Smooth muscle cell (in vitro differentiated cells): Measurements from ENCODE around the gene CTNS. TPM values are rescaled to one million over a fixed set of nuclear protein-coding genes. Genes with fewer than 3 reads are reported as not detected.

ENCODE experiments used
- DNase-seq: peaks from one replicate; lab custom pipeline; 2025; ENCODE audit not compliant: unreplicated experiment; lab: John Stamatoyannopoulos, UW
- H2AFZ ChIP-seq: fragments of 200-600 bp; sonication (generic); 2 replicates; pipeline ENCODE4 v1.6.0; 2016; ENCODE audit warnings: antibody characterized with exemption, low read depth, mild to moderate bottlenecking
- H3F3A ChIP-seq: fragments of 200-600 bp; sonication (generic); 2 replicates; pipeline ENCODE4 v1.6.0; 2017; ENCODE audit warnings: antibody characterized with exemption, low read depth
- H3K27ac ChIP-seq: fragments of 200-600 bp; sonication (generic); 2 replicates; pipeline ENCODE4 v1.5.1; 2016; ENCODE audit warnings: low read depth, mild to moderate bottlenecking
- H3K27me3 ChIP-seq: fragments of 200-600 bp; sonication (generic); 2 replicates; pipeline ENCODE4 v1.6.1; 2016; ENCODE audit warnings: low read depth, mild to moderate bottlenecking
- H3K36me3 ChIP-seq: fragments of 200-600 bp; sonication (generic); 2 replicates; pipeline ENCODE4 v1.5.1; 2016; ENCODE audit warnings: low read depth
- H3K4me1 ChIP-seq: fragments of 200-600 bp; sonication (generic); 2 replicates; pipeline ENCODE4 v1.5.1; 2016; ENCODE audit warnings: low read depth
- H3K4me2 ChIP-seq: fragments of 200-600 bp; sonication (generic); 2 replicates; pipeline ENCODE4 v1.6.0; 2016; ENCODE audit warnings: mild to moderate bottlenecking
- H3K4me3 ChIP-seq: fragments of 200-600 bp; sonication (generic); 2 replicates; pipeline ENCODE4 v1.5.1; 2016; ENCODE audit warnings: mild to moderate bottlenecking
- H3K79me2 ChIP-seq: fragments of 200-600 bp; sonication (generic); 2 replicates; pipeline ENCODE4 v1.6.0; 2016; ENCODE audit warnings: low read depth, mild to moderate bottlenecking
- H3K9ac ChIP-seq: fragments of 200-600 bp; sonication (generic); 2 replicates; pipeline ENCODE4 v1.6.0; 2016; ENCODE audit warnings: low read depth
- H3K9me3 ChIP-seq: fragments of 200-600 bp; sonication (generic); replicated peaks from 2 replicates; pipeline ENCODE4 v1.5.1; 2016; ENCODE audit warnings: low read depth
- H4K20me1 ChIP-seq: fragments of 200-600 bp; sonication (generic); 2 replicates; pipeline ENCODE4 v1.6.0; 2016; ENCODE audit warnings: low read depth
- WGBS: methylation state at CpG from one replicate; pipeline ENCODE4 v1.1.7; 2016; ENCODE audit warnings: low lambda C conversion rate; 5-methylcytosine and 5-hydroxymethylcytosine counted together
- polyA plus RNA-seq: library from polyadenylated mRNA; unstranded; fragments of >200 nt; fragmentation: Nextera tagmentation; extraction: Ambion mirVana; gene quantifications from 2 replicates; pipeline ENCODE4 v1.2.1, GENCODE V29; 2016
- total RNA-seq: library from RNA; depleted of rRNA; stranded (reverse); fragments of >200 nt; gene quantifications from 2 replicates; pipeline ENCODE4 v1.2.3, GENCODE V29; 2014
- TF ChIP-seq, protein P1 (sequence below): fragments of 200-600 bp; sonication (generic); IDR thresholded peaks from 2 replicates; pipeline ENCODE4 v1.5.1; 2017; ENCODE audit warnings: borderline replicate concordance, mild to moderate bottlenecking, antibody characterized with exemption; ENCODE audit not compliant: insufficient read depth, poor library complexity, severe bottlenecking

Gene CTNS
- total and polyA plus RNA-seq, 2 experiments from 2014 or later, result 13.7 to 24.9 TPM

DNA sequence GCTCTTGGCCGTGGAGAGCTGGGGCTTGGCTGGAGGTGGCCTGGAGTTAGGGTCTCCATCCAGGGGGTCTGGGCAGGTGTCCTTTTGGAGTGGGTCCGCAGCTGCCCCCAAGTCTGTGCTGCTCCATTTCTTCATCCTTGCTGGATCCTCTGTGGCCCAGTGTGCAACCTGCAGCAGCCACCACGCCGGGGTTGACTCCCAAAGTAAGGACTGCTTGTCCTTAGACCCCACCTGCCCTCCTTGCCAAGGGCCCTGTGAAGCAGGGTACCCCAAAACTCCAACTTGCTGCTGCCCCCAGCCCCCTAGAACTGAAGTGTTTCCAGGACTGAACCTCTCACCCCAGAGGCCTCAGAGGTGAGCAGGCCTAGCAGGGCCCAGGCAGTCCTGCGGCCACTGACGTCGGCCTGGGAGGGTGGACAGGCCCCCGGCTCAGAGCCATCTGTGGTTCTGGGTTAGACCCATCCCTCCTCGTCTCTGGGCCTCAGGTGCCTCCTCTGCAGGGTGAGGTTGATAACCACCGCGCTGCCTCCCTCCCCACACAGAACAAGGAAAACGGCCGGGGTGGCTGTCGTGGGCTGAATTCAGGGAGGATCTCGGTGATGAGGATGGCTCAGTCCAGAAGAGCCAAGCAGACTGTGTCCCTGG is 44.2 kb upstream of the CTNS start:
- TF ChIP-seq, protein P1, sequence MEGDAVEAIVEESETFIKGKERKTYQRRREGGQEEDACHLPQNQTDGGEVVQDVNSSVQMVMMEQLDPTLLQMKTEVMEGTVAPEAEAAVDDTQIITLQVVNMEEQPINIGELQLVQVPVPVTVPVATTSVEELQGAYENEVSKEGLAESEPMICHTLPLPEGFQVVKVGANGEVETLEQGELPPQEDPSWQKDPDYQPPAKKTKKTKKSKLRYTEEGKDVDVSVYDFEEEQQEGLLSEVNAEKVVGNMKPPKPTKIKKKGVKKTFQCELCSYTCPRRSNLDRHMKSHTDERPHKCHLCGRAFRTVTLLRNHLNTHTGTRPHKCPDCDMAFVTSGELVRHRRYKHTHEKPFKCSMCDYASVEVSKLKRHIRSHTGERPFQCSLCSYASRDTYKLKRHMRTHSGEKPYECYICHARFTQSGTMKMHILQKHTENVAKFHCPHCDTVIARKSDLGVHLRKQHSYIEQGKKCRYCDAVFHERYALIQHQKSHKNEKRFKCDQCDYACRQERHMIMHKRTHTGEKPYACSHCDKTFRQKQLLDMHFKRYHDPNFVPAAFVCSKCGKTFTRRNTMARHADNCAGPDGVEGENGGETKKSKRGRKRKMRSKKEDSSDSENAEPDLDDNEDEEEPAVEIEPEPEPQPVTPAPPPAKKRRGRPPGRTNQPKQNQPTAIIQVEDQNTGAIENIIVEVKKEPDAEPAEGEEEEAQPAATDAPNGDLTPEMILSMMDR, result no peak

DNA sequence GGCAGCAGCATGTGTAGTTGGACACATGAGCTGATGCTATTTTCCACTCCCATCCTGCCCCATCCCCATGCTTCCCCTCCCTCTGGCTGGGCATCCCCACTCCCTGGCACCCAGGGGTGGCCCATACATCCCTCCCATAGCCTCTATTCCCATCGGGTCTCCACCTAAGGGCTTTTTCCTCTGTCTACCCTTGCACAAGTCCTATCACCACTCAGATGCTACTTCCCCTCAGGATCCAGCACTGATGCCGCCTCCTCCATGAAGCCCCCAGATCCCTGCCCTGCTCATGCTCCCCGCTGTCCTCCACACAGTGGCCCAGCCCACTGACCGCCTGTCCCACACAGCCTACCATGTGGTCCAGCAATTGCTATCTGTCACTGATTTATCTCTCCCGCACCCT is 43.2 kb upstream of the CTNS start:
- WGBS, result 95% methylated on average over 5 of the region's 5 CpGs
- Histone ChIP-seq H3K36me3 (no peaks in the 10 kb centered on the region), H2AFZ (no peak overlapping the region), H3F3A (no peaks in the 10 kb centered on the region), H3K79me2 (no peaks in the 10 kb centered on the region), H4K20me1 (no peaks in the 10 kb centered on the region), H3K9me3 (no peaks in the 10 kb centered on the region), H3K27ac (no peak overlapping the region), H3K4me1 (no peaks in the 10 kb centered on the region), H3K9ac (no peak overlapping the region), H3K4me3 (no peak overlapping the region), H3K27me3 (no peaks in the 10 kb centered on the region), H3K4me2 (no peak overlapping the region)
- TF ChIP-seq, protein P1, result no peak
- DNase-seq, result no peak

More for the DNA sequence above, 44.2 kb upstream of the CTNS start:
- H4K20me1 ChIP-seq, result no peaks in the 10 kb centered on the region
- H3F3A ChIP-seq, result no peaks in the 10 kb centered on the region
- H3K4me2 ChIP-seq, result no peak overlapping the region
- H3K79me2 ChIP-seq, result no peaks in the 10 kb centered on the region
- H3K9ac ChIP-seq, result no peak overlapping the region
- H3K4me1 ChIP-seq, result no peaks in the 10 kb centered on the region
- H3K27ac ChIP-seq, result no peak overlapping the region
- no peaks in the 10 kb centered on the region for H3K27me3 ChIP-seq
- no peak for DNase-seq
- H2AFZ ChIP-seq, result no peak overlapping the region
- 96% methylated on average over 15 of the region's 15 CpGs for WGBS
- no peaks in the 10 kb centered on the region for H3K36me3 ChIP-seq
- no peaks in the 10 kb centered on the region for H3K9me3 ChIP-seq
- no peak overlapping the region for H3K4me3 ChIP-seq

DNA sequence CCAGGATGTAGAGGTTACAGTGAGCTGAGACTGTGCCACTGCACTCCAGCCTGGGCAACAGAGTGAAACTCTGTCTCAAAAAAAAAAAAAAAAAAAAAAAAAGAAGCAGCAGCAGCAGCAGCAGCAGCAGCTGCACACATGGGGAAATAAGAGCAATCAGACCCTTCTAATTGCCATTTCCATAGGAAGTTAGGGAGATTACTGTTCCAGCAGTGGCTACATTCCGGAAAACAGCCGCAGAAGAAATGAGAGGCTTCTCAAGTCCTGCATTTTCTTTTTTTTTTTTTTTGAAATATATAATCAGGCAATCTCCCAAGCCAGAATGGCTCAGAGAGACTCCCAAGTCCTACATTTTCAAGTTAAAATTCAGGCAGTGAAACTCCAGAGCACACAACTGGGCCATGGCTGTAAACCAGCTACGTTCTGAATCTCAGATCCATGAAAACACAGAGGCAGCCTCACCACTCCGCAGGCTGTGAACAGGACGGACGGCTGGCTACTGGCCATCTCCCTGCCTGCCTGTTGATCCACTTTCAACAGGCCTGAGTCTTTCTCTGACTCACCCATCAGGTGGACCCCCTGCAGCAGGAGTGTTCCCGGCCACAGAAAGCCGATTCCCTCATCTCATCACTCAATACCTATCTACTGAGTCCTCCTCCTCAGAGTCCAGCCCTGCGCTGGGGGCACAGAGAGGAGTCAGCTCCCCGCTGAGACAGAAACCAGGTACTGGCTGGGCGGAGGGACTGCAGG is 42.3 kb upstream of the CTNS start:
- TF ChIP-seq, protein P1, result no peak
- no peaks in the 10 kb centered on the region for H4K20me1 ChIP-seq
- no peak overlapping the region for H3K9ac ChIP-seq
- H3K79me2 ChIP-seq, result no peaks in the 10 kb centered on the region
- no peaks in the 10 kb centered on the region for H3F3A ChIP-seq
- no peak overlapping the region for H3K4me3 ChIP-seq
- WGBS, result 64% methylated on average over 11 of the region's 11 CpGs
- no peak overlapping the region for H3K27ac ChIP-seq
- no peak for DNase-seq
- H3K4me2 ChIP-seq, result no peak overlapping the region
- no peak overlapping the region for H2AFZ ChIP-seq
- no peaks in the 10 kb centered on the region for H3K36me3 ChIP-seq
- H3K4me1 ChIP-seq, result no peaks in the 10 kb centered on the region
- H3K27me3 ChIP-seq, result no peaks in the 10 kb centered on the region
- H3K9me3 ChIP-seq, result no peaks in the 10 kb centered on the region
